ENCODE data around the gene TTC3.
"Not testable (repeated sequence)": the region's sequence is repeated elsewhere in the genome, so short reads cannot be mapped to it uniquely, and the experiment has no call there.

The TTC3 gene

DNA sequence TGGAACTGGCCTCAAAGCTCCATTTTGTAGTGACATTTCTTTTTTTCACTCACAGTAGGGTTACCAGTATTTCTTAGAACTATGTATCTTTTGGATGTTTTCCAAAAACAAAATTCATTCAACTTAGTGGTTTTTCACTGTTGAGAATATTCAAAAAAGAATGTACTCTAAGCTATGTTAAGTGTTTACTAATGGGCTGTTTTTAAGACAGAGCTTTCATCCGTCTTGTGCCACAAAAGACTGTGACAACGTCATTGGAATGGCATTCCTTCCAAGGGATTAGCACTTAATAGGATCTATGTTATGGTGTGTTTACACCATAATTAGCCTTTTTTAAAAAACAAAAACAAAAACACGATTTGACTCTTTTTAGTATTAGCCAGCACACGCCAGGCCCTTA lies 66.8 kb downstream of the TTC3 start:
- peaks cover 13% of the 10 kb centered on the region for H3K4me1 Mint-ChIP-seq (ENCODE audit: low read depth)
- H3K27ac Mint-ChIP-seq: no peak overlapping the region
- H3K36me3 Mint-ChIP-seq (ENCODE audit: low read depth): peaks cover 71% of the 10 kb centered on the region
- H3K27me3 Mint-ChIP-seq: no peaks in the 10 kb centered on the region
- H3K4me3 Mint-ChIP-seq: no peak overlapping the region
- H3K9me3 Mint-ChIP-seq: no peaks in the 10 kb centered on the region

DNA sequence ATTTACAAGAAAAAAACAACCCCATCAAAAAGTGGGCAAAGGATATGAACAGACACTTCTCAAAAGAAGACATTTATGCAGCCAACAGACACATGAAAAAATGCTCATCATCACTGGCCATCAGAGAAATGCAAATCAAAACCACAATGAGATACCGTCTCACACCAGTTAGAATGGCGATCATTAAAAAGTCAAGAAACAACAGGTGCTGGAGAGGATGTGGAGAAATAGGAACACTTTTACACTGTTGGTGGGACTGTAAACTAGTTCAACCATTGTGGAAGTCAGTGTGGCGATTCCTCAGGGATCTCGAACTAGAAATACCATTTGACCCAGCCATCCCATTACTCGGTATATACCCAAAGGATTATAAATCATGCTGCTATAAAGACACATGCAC lies 70.3 kb downstream of the TTC3 start:
- H3K4me1 Mint-ChIP-seq (ENCODE audit: low read depth): peaks cover 13% of the 10 kb centered on the region
- not testable (repeated sequence) for H3K9me3 Mint-ChIP-seq, H3K27ac Mint-ChIP-seq, H3K27me3 Mint-ChIP-seq, H3K4me3 Mint-ChIP-seq
- H3K36me3 Mint-ChIP-seq (ENCODE audit: low read depth): peaks cover 71% of the 10 kb centered on the region

DNA sequence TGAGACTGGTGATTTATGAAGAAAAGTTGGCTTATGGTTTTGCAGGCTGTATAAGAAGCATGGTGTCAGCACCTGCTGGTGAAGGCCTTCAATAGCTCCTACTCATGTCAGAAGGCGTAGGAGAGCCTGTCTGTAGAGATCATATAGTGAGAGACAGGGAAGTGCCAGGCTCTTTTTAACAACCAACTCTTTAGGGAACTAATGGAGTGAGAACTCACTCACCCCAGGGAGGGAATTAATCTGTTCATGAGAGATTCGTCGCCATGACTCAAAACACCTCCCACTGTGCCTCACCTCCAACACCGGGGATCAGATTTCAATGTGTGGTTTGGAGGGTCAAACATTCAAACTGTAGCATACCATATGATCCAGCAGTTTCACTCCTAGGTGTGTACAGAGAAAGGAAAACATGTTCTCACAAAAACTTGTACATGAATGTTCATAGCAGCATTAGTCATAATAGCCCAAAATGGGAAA lies 72.6 kb downstream of the TTC3 start:
- no peaks in the 10 kb centered on the region for H3K27me3 Mint-ChIP-seq
- no peaks in the 10 kb centered on the region for H3K9me3 Mint-ChIP-seq
- H3K4me3 Mint-ChIP-seq: no peak overlapping the region
- H3K4me1 Mint-ChIP-seq (ENCODE audit: low read depth): peaks cover 13% of the 10 kb centered on the region
- H3K27ac Mint-ChIP-seq: no peak overlapping the region
- peaks cover 76% of the 10 kb centered on the region for H3K36me3 Mint-ChIP-seq (ENCODE audit: low read depth)

DNA sequence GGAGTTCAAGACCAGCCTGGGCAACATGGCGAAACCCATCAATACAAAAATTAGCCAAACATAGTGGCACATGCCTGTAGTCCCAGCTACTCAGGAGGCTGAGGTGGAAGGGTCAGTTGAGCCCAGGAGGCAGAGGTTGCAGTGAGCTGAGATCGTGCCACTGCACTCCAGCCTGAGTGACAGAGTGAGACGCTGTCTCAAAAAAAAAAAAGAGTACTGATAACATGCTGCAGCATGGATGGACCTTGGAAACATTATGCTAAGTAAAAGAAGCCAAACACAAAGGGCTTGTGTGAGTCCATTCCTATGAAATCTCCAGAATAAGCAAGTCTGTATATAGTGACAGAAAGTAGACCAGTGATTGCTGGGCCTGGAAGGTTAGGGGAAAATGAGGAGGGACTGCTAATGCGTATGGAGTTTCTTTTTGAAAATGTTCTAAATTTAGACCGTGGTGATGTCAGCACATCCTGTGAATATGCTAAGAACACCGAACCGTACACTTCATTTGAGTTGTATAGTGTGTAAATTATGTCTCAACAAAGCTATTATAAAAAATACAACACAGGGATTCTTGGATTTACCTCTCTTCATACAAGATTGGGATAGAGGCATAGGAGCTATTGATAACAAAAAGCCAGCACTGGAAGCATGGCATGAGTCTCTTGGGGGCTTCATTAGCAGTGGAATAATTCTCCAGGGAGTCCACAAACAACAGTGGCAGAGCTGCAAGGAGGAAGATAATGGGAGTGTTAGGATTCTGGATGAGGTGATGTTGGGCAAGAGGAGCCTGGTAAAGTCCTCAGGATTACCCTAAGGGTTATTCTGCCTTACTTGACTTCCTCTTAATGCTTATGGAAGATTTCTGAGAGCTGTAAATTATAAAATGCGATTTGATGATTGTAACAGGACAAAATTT lies 73.5 kb downstream of the TTC3 start:
- Mint-ChIP-seq H3K36me3 (ENCODE audit: low read depth) (peaks cover 77% of the 10 kb centered on the region), H3K4me3 (no peak overlapping the region), H3K9me3 (no peaks in the 10 kb centered on the region), H3K27me3 (no peaks in the 10 kb centered on the region), H3K27ac (peak overlapping the region; percentile 78), H3K4me1 (ENCODE audit: low read depth) (peaks cover 13% of the 10 kb centered on the region)

DNA sequence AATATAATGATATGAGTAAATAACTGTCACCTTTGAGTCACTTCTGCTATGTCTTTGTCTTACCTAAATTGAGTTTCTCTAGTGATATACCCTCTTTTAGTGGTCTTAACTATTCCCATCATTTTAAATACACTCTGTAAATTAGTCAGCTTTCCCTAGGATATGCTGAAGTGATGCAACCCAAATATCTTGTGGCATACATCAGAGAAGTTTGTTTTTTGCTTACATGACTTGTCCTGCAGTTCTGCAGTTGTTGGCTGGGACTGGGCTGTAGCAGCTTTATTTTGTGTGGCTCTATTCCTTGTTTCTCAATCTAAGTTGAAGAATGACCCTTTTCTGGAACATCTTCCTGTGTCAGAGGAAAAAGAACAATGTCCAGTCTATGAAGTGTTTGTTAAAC lies 76.4 kb downstream of the TTC3 start:
- Mint-ChIP-seq H3K4me1 (ENCODE audit: low read depth) (peaks cover 13% of the 10 kb centered on the region), H3K27ac (no peak overlapping the region), H3K36me3 (ENCODE audit: low read depth) (peaks cover 77% of the 10 kb centered on the region), H3K4me3 (no peak overlapping the region), H3K27me3 (no peaks in the 10 kb centered on the region), H3K9me3 (no peaks in the 10 kb centered on the region)

DNA sequence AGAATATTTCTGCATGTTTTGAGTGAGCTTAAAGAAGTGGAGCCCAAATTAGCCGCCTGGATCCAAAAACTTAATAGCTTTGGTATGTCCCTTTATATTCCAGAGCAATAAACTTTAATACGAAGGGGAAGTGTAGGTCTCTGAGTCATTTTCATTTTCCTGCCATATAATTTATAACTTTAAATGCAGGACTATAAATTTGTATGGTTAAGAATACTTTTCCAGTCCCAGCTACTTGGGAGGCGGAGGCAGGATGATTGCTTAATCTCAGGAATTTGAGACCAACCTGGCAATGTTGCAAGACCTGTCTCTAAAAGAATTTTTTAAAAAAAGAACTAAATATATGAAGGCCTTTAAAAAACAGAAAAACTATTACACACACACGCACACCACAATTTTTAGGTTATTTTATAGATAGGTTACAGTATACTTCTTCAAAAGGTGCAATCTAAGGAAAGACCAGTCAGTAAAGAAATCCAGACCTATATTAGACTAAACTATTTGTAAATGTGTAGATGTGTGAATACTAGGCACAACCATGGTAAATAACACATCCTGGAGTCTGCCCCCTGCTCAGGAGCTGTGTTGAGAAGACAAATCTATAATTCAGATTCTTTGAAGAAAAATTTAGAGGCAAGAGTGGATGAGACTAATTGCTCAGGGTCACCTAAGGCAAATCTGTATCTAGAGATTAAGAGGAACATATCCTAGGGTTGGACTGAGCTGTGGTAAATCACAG lies 80.3 kb downstream of the TTC3 start:
- Mint-ChIP-seq H3K27ac (no peak overlapping the region), H3K9me3 (no peaks in the 10 kb centered on the region), H3K36me3 (ENCODE audit: low read depth) (peaks cover 70% of the 10 kb centered on the region)

DNA sequence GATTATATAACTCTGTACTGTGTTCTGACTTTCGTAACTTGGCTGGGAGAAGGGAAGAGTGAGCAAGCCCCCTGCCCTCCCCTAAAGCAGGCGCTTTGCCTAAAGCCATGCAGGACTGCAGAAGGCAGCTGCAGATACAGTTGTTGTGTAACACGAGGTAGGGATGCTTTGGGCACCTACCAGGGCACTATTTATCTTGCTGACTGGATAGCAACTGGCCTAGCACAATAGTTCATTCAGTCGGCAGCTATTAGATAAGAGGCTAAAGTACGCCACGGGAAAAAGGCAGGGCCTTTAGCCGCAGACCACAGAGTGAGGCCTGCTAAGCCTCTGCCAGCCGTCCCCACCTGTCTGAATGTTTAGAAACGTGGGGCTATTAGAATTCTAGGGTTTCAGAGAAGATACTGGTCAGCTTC lies 80.9 kb downstream of the TTC3 start:
- Mint-ChIP-seq H3K9me3 (no peaks in the 10 kb centered on the region), H3K27me3 (no peaks in the 10 kb centered on the region), H3K4me3 (no peak overlapping the region), H3K4me1 (ENCODE audit: low read depth) (peaks cover 4% of the 10 kb centered on the region), H3K27ac (no peak overlapping the region), H3K36me3 (ENCODE audit: low read depth) (peaks cover 71% of the 10 kb centered on the region)

More for the DNA sequence above, 80.3 kb downstream of the TTC3 start:
- Mint-ChIP-seq H3K4me3 (no peak overlapping the region), H3K4me1 (ENCODE audit: low read depth) (no peaks in the 10 kb centered on the region), H3K27me3 (no peaks in the 10 kb centered on the region)

DNA sequence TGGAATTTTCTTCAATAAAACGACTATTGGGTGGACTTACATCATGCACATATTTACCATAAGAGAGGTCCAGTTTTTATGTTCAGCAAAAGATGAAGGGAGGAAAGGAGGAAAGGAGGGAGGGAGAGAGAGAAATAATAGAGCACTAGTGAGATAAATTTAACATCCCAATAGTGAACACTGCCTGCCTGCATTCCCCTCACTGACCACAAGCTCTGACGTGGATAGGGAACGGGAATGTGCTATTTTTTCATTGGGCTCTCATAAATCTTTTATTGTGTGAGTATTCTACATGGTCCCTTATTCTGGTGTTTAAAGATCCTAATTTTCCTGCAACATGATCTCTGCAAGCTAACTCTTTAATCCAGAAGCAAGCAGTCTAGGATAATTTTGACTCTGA lies 82.1 kb downstream of the TTC3 start:
- Mint-ChIP-seq H3K36me3 (ENCODE audit: low read depth) (peaks cover 71% of the 10 kb centered on the region), H3K27ac (no peak overlapping the region), H3K9me3 (no peaks in the 10 kb centered on the region), H3K27me3 (no peaks in the 10 kb centered on the region), H3K4me3 (no peak overlapping the region), H3K4me1 (ENCODE audit: low read depth) (peaks cover 11% of the 10 kb centered on the region)

DNA sequence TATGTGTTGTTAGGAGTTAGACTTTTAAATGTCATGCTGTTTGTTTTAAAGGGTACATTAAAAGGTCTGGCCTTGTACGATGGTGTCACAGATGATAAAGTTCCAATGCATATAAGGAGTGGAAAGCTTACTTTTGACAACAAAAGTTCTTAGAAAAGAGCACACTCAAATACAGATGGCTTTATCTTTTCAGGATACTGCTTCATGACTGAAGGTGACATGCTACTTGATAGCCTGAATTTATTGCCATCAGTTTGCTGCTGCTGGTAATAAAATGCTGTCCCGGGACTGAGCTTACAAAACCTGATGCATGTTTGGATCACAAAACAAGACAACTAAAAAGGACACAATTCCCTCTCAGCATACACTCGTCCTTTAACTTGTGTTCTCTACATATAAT lies 84.9 kb downstream of the TTC3 start:
- Mint-ChIP-seq H3K4me1 (ENCODE audit: low read depth) (peaks cover 11% of the 10 kb centered on the region), H3K9me3 (no peaks in the 10 kb centered on the region), H3K27ac (no peak overlapping the region), H3K4me3 (no peak overlapping the region), H3K27me3 (no peaks in the 10 kb centered on the region), H3K36me3 (ENCODE audit: low read depth) (peaks cover 66% of the 10 kb centered on the region)

DNA sequence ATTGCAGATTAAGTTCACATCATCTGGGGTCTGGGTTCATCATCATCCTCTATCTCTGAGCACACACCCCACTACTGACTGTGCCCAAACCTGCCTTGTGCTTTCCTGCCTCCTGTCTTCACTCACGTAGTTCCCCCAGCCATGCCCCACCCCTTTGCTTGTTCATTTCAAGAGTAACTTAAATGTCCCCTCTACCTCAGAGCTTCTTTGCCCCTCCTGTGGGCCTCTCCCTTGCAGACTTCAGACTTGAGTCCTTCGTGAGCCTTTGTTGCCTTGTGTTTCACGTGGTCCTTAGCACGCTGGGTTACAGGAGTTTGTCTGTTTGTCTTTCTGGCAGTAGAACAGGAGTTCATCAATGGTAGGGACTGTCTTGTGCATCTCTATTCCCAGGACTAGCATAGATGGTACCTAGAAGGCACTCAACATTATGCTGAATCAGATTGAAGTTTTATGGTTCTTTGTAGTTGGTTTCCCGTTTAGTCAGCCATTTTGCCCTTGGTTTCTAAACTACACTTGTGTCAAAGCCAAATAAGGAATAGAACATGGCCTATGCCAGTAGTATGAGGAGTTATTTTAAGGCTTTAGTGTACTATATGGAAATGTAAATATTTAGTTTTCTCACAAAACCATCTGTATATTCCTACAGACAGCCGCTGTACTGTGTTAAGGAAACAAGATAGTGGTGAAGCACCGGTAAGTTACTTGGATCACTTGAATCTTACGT lies 86.2 kb downstream of the TTC3 start:
- Mint-ChIP-seq H3K36me3 (ENCODE audit: low read depth) (peaks cover 67% of the 10 kb centered on the region), H3K27ac (peak overlapping the region; percentile 59), H3K4me3 (no peak overlapping the region), H3K4me1 (ENCODE audit: low read depth) (peaks cover 11% of the 10 kb centered on the region), H3K27me3 (no peaks in the 10 kb centered on the region), H3K9me3 (no peaks in the 10 kb centered on the region)

DNA sequence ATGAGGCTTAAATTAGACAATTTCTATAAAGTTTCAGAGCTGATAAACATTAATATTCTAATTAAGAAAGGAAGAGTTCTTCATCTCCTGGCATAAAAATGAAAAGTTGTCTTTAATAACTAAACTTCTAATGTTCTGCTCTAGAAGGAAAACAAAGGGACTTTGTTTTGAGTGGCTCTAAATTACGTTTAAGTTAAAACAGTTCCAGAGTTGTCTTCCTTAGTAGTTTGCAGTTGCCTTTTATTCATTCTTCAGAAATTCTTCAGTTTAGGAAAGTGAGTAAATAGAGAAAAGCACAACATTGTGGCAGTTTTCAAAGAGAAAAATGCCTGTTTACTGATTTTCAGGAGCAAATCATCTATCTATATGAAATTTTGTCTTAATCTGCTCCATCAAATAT lies 86.9 kb downstream of the TTC3 start:
- no peaks in the 10 kb centered on the region for H3K9me3 Mint-ChIP-seq
- peaks cover 11% of the 10 kb centered on the region for H3K4me1 Mint-ChIP-seq (ENCODE audit: low read depth)
- H3K27ac Mint-ChIP-seq: no peak overlapping the region
- no peaks in the 10 kb centered on the region for H3K27me3 Mint-ChIP-seq
- H3K4me3 Mint-ChIP-seq: no peak overlapping the region
- peaks cover 70% of the 10 kb centered on the region for H3K36me3 Mint-ChIP-seq (ENCODE audit: low read depth)

DNA sequence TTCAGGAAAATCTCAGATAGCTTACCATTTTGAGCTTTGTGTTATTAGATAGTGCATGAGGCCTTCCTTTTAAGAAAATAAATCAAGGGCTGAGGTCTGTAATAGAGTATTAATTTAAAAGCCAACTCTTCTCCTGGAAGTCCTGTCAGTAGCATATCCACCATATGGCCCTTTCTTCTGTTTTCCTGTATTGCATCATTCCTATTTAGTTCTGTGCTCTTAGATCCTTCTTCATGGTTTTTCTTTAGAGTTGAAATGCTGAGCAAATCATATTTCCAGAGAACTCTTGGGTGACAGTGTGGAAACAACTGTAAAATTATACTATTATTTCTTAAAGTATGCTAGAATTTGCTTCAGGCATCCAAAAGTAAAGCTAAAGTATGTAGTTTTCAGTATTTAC lies 91.7 kb downstream of the TTC3 start:
- H3K36me3 Mint-ChIP-seq (ENCODE audit: low read depth): peaks cover 59% of the 10 kb centered on the region
- H3K4me1 Mint-ChIP-seq (ENCODE audit: low read depth): no peaks in the 10 kb centered on the region
- H3K27ac Mint-ChIP-seq: no peak overlapping the region
- H3K9me3 Mint-ChIP-seq: no peaks in the 10 kb centered on the region
- no peak overlapping the region for H3K4me3 Mint-ChIP-seq
- no peaks in the 10 kb centered on the region for H3K27me3 Mint-ChIP-seq

DNA sequence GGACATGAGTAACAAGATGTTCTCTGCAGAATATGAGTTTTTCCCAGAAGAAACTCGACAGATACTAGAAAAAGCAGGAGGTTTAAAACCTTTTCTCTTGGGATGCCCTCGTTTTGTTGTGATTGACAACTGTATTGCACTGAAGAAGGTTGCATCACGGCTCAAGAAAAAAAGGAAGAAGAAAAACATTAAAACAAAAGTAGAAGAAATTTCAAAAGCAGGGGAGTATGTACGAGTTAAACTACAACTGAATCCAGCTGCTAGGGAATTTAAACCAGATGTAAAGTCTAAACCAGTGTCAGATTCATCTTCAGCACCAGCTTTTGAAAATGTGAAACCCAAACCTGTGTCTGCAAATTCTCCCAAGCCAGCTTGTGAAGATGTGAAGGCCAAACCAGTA lies 92.5 kb downstream of the TTC3 start:
- no peaks in the 10 kb centered on the region for H3K27me3 Mint-ChIP-seq
- H3K4me1 Mint-ChIP-seq (ENCODE audit: low read depth): no peaks in the 10 kb centered on the region
- H3K36me3 Mint-ChIP-seq (ENCODE audit: low read depth): peaks cover 62% of the 10 kb centered on the region
- H3K4me3 Mint-ChIP-seq: no peak overlapping the region
- H3K9me3 Mint-ChIP-seq: no peaks in the 10 kb centered on the region
- H3K27ac Mint-ChIP-seq: no peak overlapping the region

DNA sequence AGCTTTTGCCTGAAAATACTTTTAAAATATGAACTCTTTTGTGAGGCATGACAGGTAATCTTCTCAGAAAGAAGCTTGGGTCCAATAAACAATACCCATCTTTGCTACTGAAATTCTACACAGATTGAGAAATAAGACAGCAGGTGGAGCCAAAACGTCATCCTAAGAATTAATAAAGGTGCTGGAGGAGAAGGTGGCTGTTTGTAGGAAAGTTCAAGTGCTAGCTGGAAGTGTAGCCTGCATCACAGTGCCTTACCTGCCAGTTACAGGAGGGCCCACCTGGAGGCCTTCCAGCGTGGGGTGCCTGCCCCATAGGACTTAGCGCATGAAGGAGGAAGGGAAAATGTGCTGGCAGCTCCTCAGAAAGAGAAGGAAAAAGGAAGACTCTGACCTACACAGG lies 93.7 kb downstream of the TTC3 start:
- no peaks in the 10 kb centered on the region for H3K9me3 Mint-ChIP-seq
- H3K4me3 Mint-ChIP-seq: no peak overlapping the region
- no peaks in the 10 kb centered on the region for H3K4me1 Mint-ChIP-seq (ENCODE audit: low read depth)
- no peak overlapping the region for H3K27ac Mint-ChIP-seq
- no peaks in the 10 kb centered on the region for H3K27me3 Mint-ChIP-seq
- peaks cover 63% of the 10 kb centered on the region for H3K36me3 Mint-ChIP-seq (ENCODE audit: low read depth)

DNA sequence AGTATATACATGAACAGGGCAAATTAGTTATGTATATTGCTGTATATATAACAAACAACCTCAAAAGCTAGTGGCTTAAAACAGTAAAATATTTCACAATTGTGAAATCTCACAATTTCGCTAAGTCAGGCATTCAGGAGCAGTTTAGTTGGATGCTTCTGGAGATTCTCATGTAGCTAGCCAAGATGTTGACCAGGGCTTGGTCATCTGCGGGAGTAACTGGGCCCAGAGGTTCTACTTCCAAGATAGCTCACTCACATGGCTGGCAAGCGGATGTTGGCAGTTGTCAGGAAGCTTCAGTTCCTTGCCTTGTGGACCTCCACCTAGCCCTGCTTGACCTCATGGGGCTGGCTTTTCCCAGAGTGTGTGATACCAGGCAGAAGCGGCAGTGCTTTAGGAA lies 95.6 kb downstream of the TTC3 start:
- Mint-ChIP-seq H3K4me3 (no peak overlapping the region), H3K36me3 (ENCODE audit: low read depth) (peaks cover 72% of the 10 kb centered on the region), H3K4me1 (ENCODE audit: low read depth) (no peaks in the 10 kb centered on the region), H3K27ac (no peak overlapping the region), H3K9me3 (no peaks in the 10 kb centered on the region), H3K27me3 (no peaks in the 10 kb centered on the region)

Measured in stimulated activated naive CD8-positive, alpha-beta T cell treated with anti-CD3 and anti-CD28 coated beads, Interleukin-15, Interleukin-2, amounts not matched to agents 100 ng/mL and 50 ng/mL, for 24 hours (primary cell).